HepG2 (cell line): ENCODE results near the gene LRPAP1. TPM values are rescaled to one million over a fixed set of nuclear protein-coding genes. Genes with fewer than 3 reads are reported as not detected.
A peak's percentile ranks its signal among the peaks of the same experiment; 100 is the strongest.

Experiments used
- AFF4 ChIP-seq: sonication (generic); formaldehyde crosslinking; IDR thresholded peaks from 2 replicates; pipeline ENCODE4 v1.4.0; 2020; ENCODE audit warnings: missing genetic modification reagents
- AKAP8 ChIP-seq: sonication (generic); formaldehyde crosslinking; IDR thresholded peaks from 2 replicates; pipeline ENCODE4 v1.5.1; 2020; ENCODE audit warnings: mild to moderate bottlenecking, missing genetic modification reagents
- DNMT3B ChIP-seq: conservative IDR thresholded peaks from 2 replicates; pipeline ENCODE4 v1.6.1; 2016; ENCODE audit warnings: missing biosample characterization, control low read depth
- FOXP4 ChIP-seq: sonication (generic); formaldehyde crosslinking; IDR thresholded peaks from 2 replicates; pipeline ENCODE4 v1.4.0; 2020; ENCODE audit warnings: missing genetic modification reagents
- ISX ChIP-seq: sonication (generic); formaldehyde crosslinking; conservative IDR thresholded peaks from 2 replicates; pipeline ENCODE4 v1.5.0; 2020; ENCODE audit warnings: missing genetic modification reagents
- KDM2A ChIP-seq: sonication (generic); formaldehyde crosslinking; IDR thresholded peaks from 2 replicates; pipeline ENCODE4 v1.4.0; 2020; ENCODE audit warnings: low read depth, missing genetic modification reagents, borderline replicate concordance
- MAFK ChIP-seq, 2 experiments: IDR thresholded peaks in 1 of 2; conservative IDR thresholded peaks in 1 of 2; 2 replicates each; pipeline ENCODE4 v1.6.1; 2011; ENCODE audit warnings: improper control_type of control experiment in 2 of 2, low read length in 2 of 2
- RCOR2 ChIP-seq: IDR thresholded peaks from 2 replicates; pipeline ENCODE4 v1.6.1; 2016; ENCODE audit warnings: missing biosample characterization, missing genetic modification reagents
- TCF7L2 ChIP-seq: IDR thresholded peaks from 2 replicates; pipeline ENCODE4 v1.6.1; 2011; ENCODE audit warnings: mild to moderate bottlenecking, low read depth, low read length, moderate library complexity
- ZHX2 ChIP-seq, 2 experiments: sonication (generic) in 1 of 2; formaldehyde crosslinking in 1 of 2; IDR thresholded peaks; 2 replicates each; pipeline versions ENCODE4 v1.6.1 to v1.9.0; 2014 to 2022; ENCODE audit warnings: antibody characterized with exemption in 1 of 2, borderline replicate concordance in 1 of 2, inconsistent platforms in 1 of 2, low read depth in 1 of 2, missing genetic modification reagents in 1 of 2
- ZNF276 ChIP-seq: sonication (generic); formaldehyde crosslinking; IDR thresholded peaks from 2 replicates; pipeline ENCODE4 v1.4.0; 2020; ENCODE audit warnings: mild to moderate bottlenecking, low read depth, missing genetic modification reagents
- ZNF782 ChIP-seq: sonication (generic); formaldehyde crosslinking; IDR thresholded peaks from 2 replicates; pipeline ENCODE4 v1.4.0; 2020; ENCODE audit warnings: missing genetic modification reagents, mild to moderate bottlenecking, borderline replicate concordance
- polyA plus RNA-seq, 8 experiments: library from polyadenylated mRNA; depleted of rRNA in 3 of 8; stranded (reverse) in 7 of 8; unstranded in 1 of 8; fragments of >200 nt; fragmentation: Illumina TruSeq in 4 of 8; extraction: Trizol in 4 of 8; gene quantifications; 2 replicates each; pipeline versions ENCODE4 v1.2.1 to v1.2.3, GENCODE V29; 2011 to 2016; ENCODE audit warnings: low read depth in 4 of 8, missing spikeins in 1 of 8, mixed read lengths in 1 of 8; ENCODE audit not compliant: insufficient read depth in 1 of 8
- total RNA-seq, 5 experiments: library from RNA; depleted of rRNA; stranded (reverse); fragments of >200 nt; fragmentation: Illumina TruSeq; extraction: Trizol; gene quantifications; 2 replicates each; pipeline ENCODE4 v1.2.3, GENCODE V29; 2016; ENCODE audit warnings: low read depth in 1 of 5

The LRPAP1 gene
- total and polyA plus RNA-seq, 2 of the 13 experiments (the other 11 are each of a cell fraction or from before 2014, with no cell fraction given), result 153 to 191 TPM

GRCh38 chr4:3531879-3532750 is at the start of gene LRPAP1 (continued):
- TF ChIP-seq AFF4 (CRISPR knock-in tag), result no peak
- TF ChIP-seq DNMT3B (CRISPR knock-in tag), result no peak
- TF ChIP-seq TCF7L2, result no peak
- TF ChIP-seq ZHX2 (IDR thresholded peaks at IDR 0.05; ENCODE audit: low read depth), result no peak
- TF ChIP-seq ZHX2 (CRISPR knock-in tag; IDR thresholded peaks at IDR 0.05; ENCODE audit: borderline replicate concordance), result 0 out of 2 replicates have a peak, but pooled peaks have one; percentile 38
- no peak for TF ChIP-seq ZNF782 (CRISPR knock-in tag)
- no peak for TF ChIP-seq ZNF276 (CRISPR knock-in tag)
- TF ChIP-seq RCOR2 (CRISPR knock-in tag), result no peak
- TF ChIP-seq MAFK (conservative IDR thresholded peaks at IDR 0.05 in 1 of 2, IDR thresholded peaks at IDR 0.05 in 1 of 2; ENCODE audit: low read length in 2 of 2), result no peak
- TF ChIP-seq KDM2A (CRISPR knock-in tag), result peak; percentile 82; the same call in 1 of the 2 replicates
- 0 out of 2 replicates have a peak, but pooled peaks have one; percentile 18 for TF ChIP-seq FOXP4
- peak; percentile 65; the same call in 1 of the 2 replicates for TF ChIP-seq AKAP8 (CRISPR knock-in tag)
- TF ChIP-seq ISX, result 0 out of 2 replicates have a peak, but pooled peaks have one; percentile 65
